H9 (cell line): ENCODE results near the gene TUBG1. TPM values are rescaled to one million over a fixed set of nuclear protein-coding genes. Genes with fewer than 3 reads are reported as not detected.

Experiments used
- DNase-seq: peaks from one replicate; pipeline ENCODE4 v3.0.0-alpha.2; 2017
- H2AFZ ChIP-seq: one replicate; pipeline ENCODE4 v1.6.1; 2013; ENCODE audit warnings: mild to moderate bottlenecking, low read length, control low read depth, moderate library complexity
- H2AK5ac ChIP-seq: 2 replicates; pipeline ENCODE4 v1.6.1; 2013; ENCODE audit warnings: low read length, control low read depth, mixed read lengths; ENCODE audit not compliant: insufficient read length
- H2BK120ac ChIP-seq: one replicate; pipeline ENCODE4 v1.6.1; 2013; ENCODE audit warnings: low read depth, mild to moderate bottlenecking, low read length, control low read depth, inconsistent platforms; ENCODE audit not compliant: poor library complexity, severe bottlenecking
- H2BK12ac ChIP-seq: 2 replicates; pipeline ENCODE4 v1.6.1; 2013; ENCODE audit warnings: low read length, control low read depth, mixed read lengths, low read depth; ENCODE audit not compliant: insufficient read length
- H2BK15ac ChIP-seq: 2 replicates; pipeline ENCODE4 v1.6.1; 2013; ENCODE audit warnings: low read depth, low read length, control low read depth
- H2BK20ac ChIP-seq: one replicate; pipeline ENCODE4 v1.6.1; 2013; ENCODE audit warnings: low read depth, mild to moderate bottlenecking, low read length, control low read depth, inconsistent platforms; ENCODE audit not compliant: poor library complexity, severe bottlenecking
- H2BK5ac ChIP-seq: 2 replicates; pipeline ENCODE4 v1.6.1; 2013; ENCODE audit warnings: low read length, control low read depth, mixed read lengths; ENCODE audit not compliant: insufficient read length
- H3K14ac ChIP-seq: 2 replicates; pipeline ENCODE4 v1.6.1; 2013; ENCODE audit warnings: low read length, control low read depth; ENCODE audit not compliant: insufficient read depth
- H3K18ac ChIP-seq: 2 replicates; pipeline ENCODE4 v1.6.1; 2013; ENCODE audit warnings: low read depth, mild to moderate bottlenecking, mixed read lengths, low read length, control low read depth; ENCODE audit not compliant: insufficient read length
- H3K23ac ChIP-seq: 2 replicates; pipeline ENCODE4 v1.6.1; 2013; ENCODE audit warnings: low read length, control low read depth, mixed read lengths, low read depth; ENCODE audit not compliant: insufficient read length
- H3K23me2 ChIP-seq: 2 replicates; pipeline ENCODE4 v1.6.1; 2013; ENCODE audit warnings: low read depth, mild to moderate bottlenecking, mixed read lengths, low read length, control low read depth; ENCODE audit not compliant: insufficient read length, poor library complexity, severe bottlenecking
- H3K27ac ChIP-seq: 2 replicates; pipeline ENCODE4 v1.5.1; 2013; ENCODE audit warnings: low read length, control low read depth, mixed read lengths, low read depth; ENCODE audit not compliant: insufficient read length
- H3K27me3 ChIP-seq: 2 replicates; pipeline ENCODE4 v1.6.1; 2013; ENCODE audit warnings: low read length, control low read depth, inconsistent platforms; ENCODE audit not compliant: insufficient read depth
- H3K4ac ChIP-seq: 2 replicates; pipeline ENCODE4 v1.6.1; 2013; ENCODE audit warnings: low read depth, mild to moderate bottlenecking, control low read depth, inconsistent platforms, low read length, moderate library complexity
- H3K4me1 ChIP-seq: 2 replicates; pipeline ENCODE4 v1.6.1; 2013; ENCODE audit warnings: low read length, control low read depth, inconsistent platforms; ENCODE audit not compliant: insufficient read depth
- H3K4me2 ChIP-seq: 2 replicates; pipeline ENCODE4 v1.6.1; 2013; ENCODE audit warnings: low read length, control low read depth, mixed read lengths; ENCODE audit not compliant: insufficient read length, insufficient read depth
- H3K56ac ChIP-seq: 2 replicates; pipeline ENCODE4 v1.6.1; 2013; ENCODE audit warnings: low read depth, mild to moderate bottlenecking, mixed read lengths, low read length, control low read depth; ENCODE audit not compliant: insufficient read length
- H3K79me1 ChIP-seq: 2 replicates; pipeline ENCODE4 v1.6.1; 2013; ENCODE audit warnings: low read depth, mild to moderate bottlenecking, moderate library complexity, low read length, control low read depth, inconsistent platforms; ENCODE audit not compliant: insufficient read depth, poor library complexity, severe bottlenecking
- H3K79me2 ChIP-seq: 2 replicates; pipeline ENCODE4 v1.6.1; 2013; ENCODE audit warnings: low read length, control low read depth, inconsistent platforms; ENCODE audit not compliant: insufficient read depth
- H3K9ac ChIP-seq: 2 replicates; pipeline ENCODE4 v1.6.1; 2013; ENCODE audit warnings: low read length, control low read depth, mixed read lengths; ENCODE audit not compliant: insufficient read length; ENCODE audit errors: extremely low read depth
- H3K9me3 ChIP-seq: one replicate; pipeline ENCODE4 v1.6.1; 2013; ENCODE audit warnings: low read depth, low read length, inconsistent platforms; ENCODE audit not compliant: control insufficient read depth
- H3T11ph ChIP-seq: one replicate; pipeline ENCODE4 v1.6.1; 2013; ENCODE audit warnings: mild to moderate bottlenecking, low read length, control low read depth, inconsistent platforms
- H4K20me1 ChIP-seq: one replicate; pipeline ENCODE4 v1.6.1; 2013; ENCODE audit not compliant: control insufficient read depth, insufficient read length, insufficient read depth
- H4K5ac ChIP-seq: 2 replicates; pipeline ENCODE4 v1.6.1; 2013; ENCODE audit warnings: low read depth, mild to moderate bottlenecking, mixed read lengths, low read length, control low read depth; ENCODE audit not compliant: insufficient read length
- H4K8ac ChIP-seq: replicated peaks from 2 replicates; pipeline ENCODE4 v1.6.1; 2013; ENCODE audit warnings: low read length, control low read depth, mixed read lengths, low read depth; ENCODE audit not compliant: insufficient read length
- H4K91ac ChIP-seq: 2 replicates; pipeline ENCODE4 v1.6.1; 2013; ENCODE audit warnings: low read depth, mild to moderate bottlenecking, moderate library complexity, mixed read lengths, low read length, control low read depth; ENCODE audit not compliant: insufficient read length
- H3K27ac Mint-ChIP-seq, 3 experiments: 2 replicates in 2 of 3; 3 replicates in 1 of 3; pipeline ENCODE4 v1.8.0; 2020 to 2021; ENCODE audit warnings: mixed read lengths in 3 of 3, mild to moderate bottlenecking in 1 of 3, moderate library complexity in 1 of 3
- H3K27me3 Mint-ChIP-seq: 2 replicates; pipeline ENCODE4 v1.8.0; 2021; ENCODE audit warnings: low read depth, mild to moderate bottlenecking, moderate library complexity, mixed read lengths
- H3K36me3 Mint-ChIP-seq, 3 experiments: 2 replicates in 2 of 3; 3 replicates in 1 of 3; pipeline ENCODE4 v1.8.0; 2020 to 2021; ENCODE audit warnings: low read depth in 3 of 3, mixed read lengths in 3 of 3; ENCODE audit not compliant: insufficient read depth in 1 of 3
- H3K4me1 Mint-ChIP-seq, 2 experiments: 2 replicates each; pipeline ENCODE4 v1.8.0; 2020; ENCODE audit warnings: mixed read lengths in 2 of 2
- H3K4me3 Mint-ChIP-seq, 2 experiments: 2 replicates in 1 of 2; 3 replicates in 1 of 2; pipeline ENCODE4 v1.8.0; 2020 to 2021; ENCODE audit warnings: mild to moderate bottlenecking in 2 of 2, mixed read lengths in 2 of 2, moderate library complexity in 1 of 2
- H3K9me3 Mint-ChIP-seq, 2 experiments: 2 replicates in 1 of 2; 3 replicates in 1 of 2; pipeline ENCODE4 v1.8.0; 2020; ENCODE audit warnings: mild to moderate bottlenecking in 2 of 2, mixed read lengths in 2 of 2, moderate library complexity in 1 of 2
- WGBS: extraction: QIAGEN DNeasy Blood & Tissue Kit; methylation state at CpG from one replicate; pipeline ENCODE4 v1.1.7; 2013; ENCODE audit warnings: missing lambda C conversion rate, low lambda C conversion rate, mixed read lengths; ENCODE audit not compliant: insufficient read length; ENCODE audit errors: extremely low coverage; 5-methylcytosine and 5-hydroxymethylcytosine counted together
- total RNA-seq: library from RNA; stranded (reverse); gene quantifications from 2 replicates; pipeline ENCODE4 v1.2.1, GENCODE V29; 2021
- TF ChIP-seq, protein P1 (sequence below): fragments of 200-600 bp; sonication (generic); conservative IDR thresholded peaks from 3 replicates; pipeline ENCODE4 v1.8.0; 2021; ENCODE audit warnings: antibody characterized with exemption, mild to moderate bottlenecking

TUBG1 gene
- total RNA-seq, 1 experiment from 2014 or later: 122 TPM

GRCh38 chr17:42584880-42585279, 24.6 kb upstream of the TUBG1 start:
- Histone ChIP-seq H3K79me2 (no peaks in the 10 kb centered on the region), H3K18ac (no peak overlapping the region), H2BK15ac (no peak overlapping the region), H3K27ac (no peak overlapping the region), H3K14ac (no peak overlapping the region), H3K9ac (no peak overlapping the region), H2BK20ac (no peak overlapping the region), H3K23me2 (no peaks in the 10 kb centered on the region), H4K8ac (no peak overlapping the region), H4K20me1 (no peaks in the 10 kb centered on the region), H3T11ph (no peak overlapping the region), H2BK5ac (no peak overlapping the region), H3K56ac (no peak overlapping the region), H2AFZ (no peak overlapping the region), H3K4ac (no peak overlapping the region), H3K9me3 (no peaks in the 10 kb centered on the region), H2BK120ac (no peak overlapping the region), H4K5ac (no peak overlapping the region), H3K4me1 (no peaks in the 10 kb centered on the region), H2BK12ac (no peak overlapping the region), H4K91ac (no peak overlapping the region), H3K27me3 (no peaks in the 10 kb centered on the region; the same call in 1 of the 2 replicates), H2AK5ac (no peak overlapping the region), H3K23ac (no peak overlapping the region), H3K79me1 (no peaks in the 10 kb centered on the region), H3K4me2 (no peak overlapping the region)
- no CpG with 5 or more reads among the region's 9 CpGs for WGBS
- Mint-ChIP-seq H3K4me1 (no peaks in the 10 kb centered on the region), H3K36me3 (peaks cover 18 to 84% (median 64%) of the 10 kb centered on the region in 3 experiments; a peak in 6 of 7 replicates), H3K4me3 (no peak overlapping the region), H3K27me3 (no peaks in the 10 kb centered on the region), H3K27ac (no peak overlapping the region; a peak in 1 of 7 replicates), H3K9me3 (no peaks in the 10 kb centered on the region)
- TF ChIP-seq, protein P1, sequence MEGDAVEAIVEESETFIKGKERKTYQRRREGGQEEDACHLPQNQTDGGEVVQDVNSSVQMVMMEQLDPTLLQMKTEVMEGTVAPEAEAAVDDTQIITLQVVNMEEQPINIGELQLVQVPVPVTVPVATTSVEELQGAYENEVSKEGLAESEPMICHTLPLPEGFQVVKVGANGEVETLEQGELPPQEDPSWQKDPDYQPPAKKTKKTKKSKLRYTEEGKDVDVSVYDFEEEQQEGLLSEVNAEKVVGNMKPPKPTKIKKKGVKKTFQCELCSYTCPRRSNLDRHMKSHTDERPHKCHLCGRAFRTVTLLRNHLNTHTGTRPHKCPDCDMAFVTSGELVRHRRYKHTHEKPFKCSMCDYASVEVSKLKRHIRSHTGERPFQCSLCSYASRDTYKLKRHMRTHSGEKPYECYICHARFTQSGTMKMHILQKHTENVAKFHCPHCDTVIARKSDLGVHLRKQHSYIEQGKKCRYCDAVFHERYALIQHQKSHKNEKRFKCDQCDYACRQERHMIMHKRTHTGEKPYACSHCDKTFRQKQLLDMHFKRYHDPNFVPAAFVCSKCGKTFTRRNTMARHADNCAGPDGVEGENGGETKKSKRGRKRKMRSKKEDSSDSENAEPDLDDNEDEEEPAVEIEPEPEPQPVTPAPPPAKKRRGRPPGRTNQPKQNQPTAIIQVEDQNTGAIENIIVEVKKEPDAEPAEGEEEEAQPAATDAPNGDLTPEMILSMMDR: no peak
- DNase-seq: no peak
